GM15510 (cell line): Measurements from ENCODE around the gene TEX51.

Source experiments
- POLR2A ChIP-seq: IDR thresholded peaks from 3 replicates; pipeline ENCODE4 v1.6.1; 2011; ENCODE audit warnings: borderline replicate concordance; ENCODE audit not compliant: insufficient read length; ENCODE audit errors: extremely low read depth

The TEX51 gene

GRCh38 chr2:126894585-126895182, 4.0 kb upstream of the TEX51 start:
- no peak for TF ChIP-seq POLR2A

GRCh38 chr2:126895336-126895735, 3.4 kb upstream of the TEX51 start:
- TF ChIP-seq POLR2A: no peak

GRCh38 chr2:126896471-126896870, 2.2 kb upstream of the TEX51 start:
- TF ChIP-seq POLR2A: no peak

- TF ChIP-seq POLR2A: no peak
These were observed 1.0 kb downstream of the TEX51 start for GRCh38 chr2:126899616-126900185.

- no peak for TF ChIP-seq POLR2A
These were observed 2.1 kb downstream of the TEX51 start for GRCh38 chr2:126900646-126901319.

- TF ChIP-seq POLR2A: no peak
These were observed 2.8 kb downstream of the TEX51 start for GRCh38 chr2:126901459-126901858.

- no peak for TF ChIP-seq POLR2A
These were observed 3.6 kb downstream of the TEX51 start for GRCh38 chr2:126902152-126902835.

GRCh38 chr2:126902859-126903258, 4.2 kb downstream of the TEX51 start:
- TF ChIP-seq POLR2A: no peak

- TF ChIP-seq POLR2A: no peak
These were observed 7.3 kb downstream of the TEX51 start for GRCh38 chr2:126905991-126906390.

GRCh38 chr2:126906781-126907180, 8.1 kb downstream of the TEX51 start:
- TF ChIP-seq POLR2A: no peak

- no peak for TF ChIP-seq POLR2A
These were observed 9.0 kb downstream of the TEX51 start for GRCh38 chr2:126907671-126908070.

GRCh38 chr2:126908721-126909177, 10.1 kb downstream of the TEX51 start:
- TF ChIP-seq POLR2A: no peak

- TF ChIP-seq POLR2A: no peak
These were observed 10.7 kb downstream of the TEX51 start for GRCh38 chr2:126909366-126909765.

- TF ChIP-seq POLR2A: no peak
These were observed 11.1 kb downstream of the TEX51 start for GRCh38 chr2:126909781-126910180.

GRCh38 chr2:126910637-126911036, 11.9 kb downstream of the TEX51 start:
- no peak for TF ChIP-seq POLR2A
